GM13976 (cell line): ENCODE data around the gene PCGF3.

ENCODE experiments used
- DNase-seq: peaks from one replicate; pipeline ENCODE4 v3.0.0; 2012; ENCODE audit warnings: low spot score
- in situ Hi-C: fragments of 300-500 bp; cut with MboI; formaldehyde crosslinking; loops from one replicate; pipeline ENCODE4 v1.12.0; 2022; ENCODE audit warnings: low sequenced_read_pairs, mixed read lengths, inconsistent platforms; ENCODE audit not compliant: unreplicated experiment
- TF ChIP-seq, protein P1 (sequence below): IDR thresholded peaks from 2 replicates; pipeline ENCODE4 v1.5.1; 2012; ENCODE audit warnings: borderline replicate concordance, mild to moderate bottlenecking; ENCODE audit not compliant: insufficient read depth; ENCODE audit errors: extremely low read depth, missing control alignments, control extremely low read depth

PCGF3 gene

DNA sequence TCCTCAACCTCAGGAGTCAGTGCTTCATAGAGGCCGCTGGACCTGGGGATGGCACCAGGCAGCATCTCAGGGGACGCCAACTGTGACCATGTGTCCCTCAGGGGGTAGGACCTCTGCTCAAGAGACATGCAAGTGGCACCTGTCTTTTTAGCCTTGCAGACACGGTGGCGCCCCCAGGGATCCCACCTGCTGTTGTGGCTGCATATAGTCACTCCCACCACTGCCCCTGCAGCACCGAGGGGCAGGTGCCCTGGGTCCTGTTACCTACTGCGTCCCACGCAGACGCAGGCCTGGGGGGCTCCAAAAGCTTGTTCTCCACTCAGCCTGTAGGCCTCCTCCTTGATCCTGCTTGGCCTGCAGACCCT, 28.8 kb upstream of the PCGF3 start:
- no peak for DNase-seq
- TF ChIP-seq, protein P1, sequence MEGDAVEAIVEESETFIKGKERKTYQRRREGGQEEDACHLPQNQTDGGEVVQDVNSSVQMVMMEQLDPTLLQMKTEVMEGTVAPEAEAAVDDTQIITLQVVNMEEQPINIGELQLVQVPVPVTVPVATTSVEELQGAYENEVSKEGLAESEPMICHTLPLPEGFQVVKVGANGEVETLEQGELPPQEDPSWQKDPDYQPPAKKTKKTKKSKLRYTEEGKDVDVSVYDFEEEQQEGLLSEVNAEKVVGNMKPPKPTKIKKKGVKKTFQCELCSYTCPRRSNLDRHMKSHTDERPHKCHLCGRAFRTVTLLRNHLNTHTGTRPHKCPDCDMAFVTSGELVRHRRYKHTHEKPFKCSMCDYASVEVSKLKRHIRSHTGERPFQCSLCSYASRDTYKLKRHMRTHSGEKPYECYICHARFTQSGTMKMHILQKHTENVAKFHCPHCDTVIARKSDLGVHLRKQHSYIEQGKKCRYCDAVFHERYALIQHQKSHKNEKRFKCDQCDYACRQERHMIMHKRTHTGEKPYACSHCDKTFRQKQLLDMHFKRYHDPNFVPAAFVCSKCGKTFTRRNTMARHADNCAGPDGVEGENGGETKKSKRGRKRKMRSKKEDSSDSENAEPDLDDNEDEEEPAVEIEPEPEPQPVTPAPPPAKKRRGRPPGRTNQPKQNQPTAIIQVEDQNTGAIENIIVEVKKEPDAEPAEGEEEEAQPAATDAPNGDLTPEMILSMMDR, result no peak
- in situ Hi-C loops, result no loop called here

DNA sequence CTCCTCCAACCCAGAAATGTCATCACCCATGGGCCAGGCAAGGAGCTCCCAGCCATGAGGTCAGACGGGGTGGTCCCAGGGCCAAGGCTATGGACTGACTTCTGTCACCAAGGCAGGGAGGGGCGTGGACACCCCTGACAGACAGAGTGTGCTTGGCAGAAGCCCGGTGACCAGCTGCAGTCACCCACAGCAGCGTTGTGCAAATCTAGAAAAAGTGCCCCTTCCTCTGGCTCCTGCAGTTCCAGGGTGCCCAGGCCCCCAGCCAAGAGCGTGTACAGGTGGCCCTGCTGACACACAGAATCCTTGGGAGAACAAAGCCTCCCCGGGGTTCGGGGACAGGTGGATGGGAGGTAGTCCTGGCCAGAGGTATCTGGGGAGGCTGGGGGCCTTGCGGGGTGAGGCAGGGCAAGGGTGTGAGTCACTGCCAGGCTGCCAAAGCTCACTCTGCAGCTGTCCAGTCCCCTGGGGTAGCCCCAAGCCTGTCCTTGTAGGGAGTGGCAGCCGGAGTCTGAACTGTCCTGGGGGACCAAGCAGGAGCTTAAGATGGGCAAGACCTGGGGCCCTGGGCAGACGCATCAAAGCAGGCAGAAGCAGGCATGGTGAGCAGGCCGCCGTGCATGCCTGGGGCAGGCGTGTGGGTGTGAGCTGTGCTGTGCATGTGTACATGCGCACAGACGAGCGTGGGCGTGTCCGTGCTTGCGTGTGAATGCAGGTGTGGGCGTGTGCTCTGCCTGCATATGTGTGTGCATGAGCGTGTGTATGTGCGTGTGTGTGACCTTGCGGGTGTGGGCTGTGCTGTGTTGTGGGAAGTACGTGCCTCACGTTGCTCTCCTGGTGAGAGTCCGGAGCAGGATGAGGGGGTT, 28.0 kb upstream of the PCGF3 start:
- in situ Hi-C loops, result no loop called here
- no peak for DNase-seq
- TF ChIP-seq, protein P1, result no peak

DNA sequence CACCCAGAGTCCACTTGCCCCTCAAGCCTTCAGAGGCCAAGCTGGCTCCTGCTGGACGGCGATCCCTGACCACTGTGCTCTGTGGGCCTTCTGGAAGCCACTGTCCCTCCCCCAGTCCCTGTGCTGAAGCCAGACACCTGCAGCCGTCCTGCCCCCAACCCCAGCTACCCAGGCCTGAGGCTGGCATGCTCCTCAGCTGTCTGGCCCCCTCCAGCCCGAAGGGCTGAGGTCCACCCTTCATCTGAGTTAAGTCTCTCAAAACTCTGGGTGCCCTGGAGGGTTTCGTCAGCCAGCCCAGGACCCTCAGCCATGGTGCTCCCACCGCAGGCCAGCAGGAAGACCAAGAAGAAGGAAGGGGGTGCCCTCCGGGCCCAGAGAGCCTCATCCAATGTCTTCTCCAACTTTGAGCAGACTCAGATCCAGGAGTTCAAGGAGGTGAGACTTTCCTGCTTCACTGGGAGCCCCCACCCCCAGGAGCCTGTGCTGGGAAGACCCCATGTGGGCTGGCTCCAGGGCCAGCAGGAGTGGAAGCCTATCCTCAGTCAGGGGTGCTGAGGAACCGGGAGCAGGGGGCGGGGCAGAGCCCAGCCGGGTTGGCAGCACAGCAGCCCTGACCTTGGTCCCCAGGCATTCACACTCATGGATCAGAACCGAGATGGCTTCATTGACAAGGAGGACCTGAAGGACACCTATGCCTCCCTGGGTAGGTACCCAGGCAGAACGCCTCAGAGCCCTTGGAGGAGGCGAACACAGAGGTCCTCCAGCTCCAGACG, 27.1 kb upstream of the PCGF3 start:
- DNase-seq, result no peak
- TF ChIP-seq, protein P1, result no peak
- in situ Hi-C loops, result no loop called here

DNA sequence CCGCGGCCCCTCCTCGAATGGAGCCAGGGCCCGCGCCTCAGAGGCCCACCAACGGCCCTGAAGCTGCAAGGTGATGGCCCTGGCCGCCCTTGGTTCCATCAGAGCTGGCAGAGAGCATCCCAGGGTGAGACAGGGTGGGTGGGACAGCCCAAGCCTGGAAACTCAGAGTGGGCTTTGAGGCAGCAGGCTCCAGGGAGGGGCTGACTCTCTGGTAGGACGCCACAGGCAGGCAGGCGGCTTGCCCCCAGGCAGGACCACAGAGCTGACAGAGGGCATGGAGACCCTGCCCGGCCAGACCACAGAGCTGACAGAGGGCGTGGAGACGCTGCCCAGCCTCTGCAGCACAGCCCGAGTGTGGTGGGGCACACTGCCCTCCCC, 26.5 kb upstream of the PCGF3 start:
- DNase-seq, result no peak
- in situ Hi-C loops, result no loop called here
- TF ChIP-seq, protein P1, result no peak

DNA sequence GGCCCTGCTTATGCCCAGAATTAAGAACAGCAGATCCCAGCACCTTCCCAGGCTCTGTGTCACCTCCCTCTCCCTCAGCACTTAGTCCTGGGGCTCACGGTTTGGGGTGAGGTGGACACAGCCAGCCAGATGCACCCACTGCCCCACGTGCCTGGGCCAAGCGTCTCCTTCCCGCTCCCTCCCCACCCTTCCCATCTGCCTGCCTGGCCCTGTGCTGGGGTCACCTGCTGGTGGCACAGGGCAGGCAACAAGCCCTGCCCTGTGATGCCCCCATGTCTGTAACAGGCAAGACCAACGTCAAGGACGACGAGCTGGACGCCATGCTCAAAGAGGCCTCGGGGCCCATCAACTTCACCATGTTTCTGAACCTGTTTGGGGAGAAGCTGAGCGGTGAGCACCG, 26.0 kb upstream of the PCGF3 start:
- TF ChIP-seq, protein P1, result no peak
- no peak for DNase-seq
- in situ Hi-C loops, result no loop called here

DNA sequence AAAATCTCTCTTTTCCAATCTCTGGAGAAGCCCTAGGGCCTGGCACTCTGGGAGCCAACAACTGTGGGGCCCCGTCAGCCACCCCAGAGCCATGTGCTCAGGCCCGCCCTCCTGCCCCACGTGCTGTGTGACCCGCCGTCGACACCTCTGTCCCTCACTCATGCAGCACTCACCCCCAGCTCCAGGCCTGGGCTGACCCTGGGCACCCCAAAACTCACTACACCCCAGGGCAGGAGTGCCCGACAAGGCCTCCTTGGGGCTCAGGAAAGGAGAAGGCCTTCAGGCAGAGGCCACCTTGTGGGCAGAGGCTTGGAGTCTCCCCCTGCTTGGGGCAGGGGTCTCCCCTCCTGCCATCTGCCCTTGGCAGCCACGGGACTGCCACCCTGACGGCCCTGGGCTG, 25.5 kb upstream of the PCGF3 start:
- DNase-seq, result no peak
- TF ChIP-seq, protein P1, result no peak
- in situ Hi-C loops, result no loop called here
